A172 (cell line): ENCODE measurements around the gene CXorf49. TPM values are rescaled to one million over a fixed set of nuclear protein-coding genes. Genes with fewer than 3 reads are reported as not detected.
"Not testable (repeated sequence)": the region's sequence is repeated elsewhere in the genome, so short reads cannot be mapped to it uniquely, and the experiment has no call there.

ENCODE experiments used
- DNase-seq: peaks from one replicate; pipeline ENCODE4 v3.0.0-alpha.2; 2015; ENCODE audit warnings: low spot score
- total RNA-seq: library from RNA; depleted of rRNA; stranded (reverse); fragments of >200 nt; shearing (Covaris generic); gene quantifications from 2 replicates; pipeline ENCODE4 v1.2.3, GENCODE V29; 2014; rRNA removed

CXorf49 gene
- not detected in 2 replicates for total RNA-seq

GRCh38 chrX:71718185-71718584, at the start of gene CXorf49:
Gene CXorf49 (minus strand): TSS chrX:71718285. CDS start chrX:71718151, 134 bp downstream.
- not testable (repeated sequence) for DNase-seq

- not testable (repeated sequence) for DNase-seq
Measured at GRCh38 chrX:71767134-71767533, 49.0 kb upstream of the CXorf49 start.

- DNase-seq = not testable (repeated sequence)
Measured at GRCh38 chrX:71765613-71766012, 47.5 kb upstream of the CXorf49 start.

GRCh38 chrX:71764832-71765231, 46.7 kb upstream of the CXorf49 start:
- not testable (repeated sequence) for DNase-seq

GRCh38 chrX:71763049-71763448, 45.0 kb upstream of the CXorf49 start, which contains the start of gene CXorf49B:
Gene CXorf49B (plus strand): TSS chrX:71763349. CDS start chrX:71763424, 75 bp downstream.
- DNase-seq = not testable (repeated sequence)

GRCh38 chrX:71760688-71761281, 42.7 kb upstream of the CXorf49 start:
- not testable (repeated sequence) for DNase-seq

- not testable (repeated sequence) for DNase-seq
Measured at GRCh38 chrX:71720289-71720886, 2.3 kb upstream of the CXorf49 start.

- DNase-seq = not testable (repeated sequence)
Measured at GRCh38 chrX:71719195-71719594, 1.1 kb upstream of the CXorf49 start.

GRCh38 chrX:71716323-71716722, 1.8 kb downstream of the CXorf49 start:
- DNase-seq = not testable (repeated sequence)

- not testable (repeated sequence) for DNase-seq
Measured at GRCh38 chrX:71715551-71715950, 2.5 kb downstream of the CXorf49 start.

GRCh38 chrX:71714064-71714463, 4.0 kb downstream of the CXorf49 start:
- not testable (repeated sequence) for DNase-seq

- not testable (repeated sequence) for DNase-seq
Measured at GRCh38 chrX:71702853-71703252, 15.2 kb downstream of the CXorf49 start.

- DNase-seq = not testable (repeated sequence)
Measured at GRCh38 chrX:71699023-71699344, 19.1 kb downstream of the CXorf49 start.

GRCh38 chrX:71698299-71699022, 19.6 kb downstream of the CXorf49 start:
- DNase-seq = not testable (repeated sequence)

GRCh38 chrX:71697466-71698298, 20.4 kb downstream of the CXorf49 start:
- DNase-seq = not testable (repeated sequence)

- not testable (repeated sequence) for DNase-seq
Measured at GRCh38 chrX:71696641-71697465, 21.2 kb downstream of the CXorf49 start.

- no peak for DNase-seq
Measured at GRCh38 chrX:71679575-71680207, 38.4 kb downstream of the CXorf49 start.

- not testable (repeated sequence) for DNase-seq
Measured at GRCh38 chrX:71677195-71677594, 40.9 kb downstream of the CXorf49 start.

GRCh38 chrX:71676068-71676795, 41.9 kb downstream of the CXorf49 start:
- DNase-seq = not testable (repeated sequence)

GRCh38 chrX:71675636-71676035, 42.4 kb downstream of the CXorf49 start:
- not testable (repeated sequence) for DNase-seq
